ENCODE results near the gene MAPT. TPM values are rescaled to one million over a fixed set of nuclear protein-coding genes. Genes with fewer than 3 reads are reported as not detected.
A peak's percentile ranks its signal among the peaks of the same experiment; 100 is the strongest.

The MAPT gene
- total and polyA plus RNA-seq, 4 experiments from 2014 or later = 0.22 to 2.1 (median 1.1) TPM

DNA sequence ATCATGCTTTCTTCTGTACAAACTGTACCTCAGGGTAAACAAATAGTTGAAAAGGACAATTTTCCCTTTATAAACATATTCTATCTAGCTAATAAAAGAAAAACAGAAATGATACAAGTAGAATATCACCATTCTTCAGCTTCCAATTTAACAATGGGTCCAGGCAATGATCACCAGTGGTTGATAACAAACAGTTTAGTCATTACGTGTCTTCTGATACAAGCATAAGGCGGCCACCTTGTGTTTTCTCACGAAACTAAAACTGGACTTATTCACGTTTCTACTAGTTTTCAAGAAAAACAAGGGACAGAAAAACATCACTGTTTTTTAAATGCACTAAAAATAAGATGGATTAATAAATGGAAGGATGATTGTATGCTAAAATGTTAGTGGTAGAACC is 163.0 kb downstream of the MAPT start:
- H3K27ac Mint-ChIP-seq = peak overlapping the region in 3 of 7 donors; percentile 30 to 53 (median 32)
- no peaks in the 10 kb centered on the region for H3K27me3 ChIP-seq (ENCODE audit: insufficient read depth, low read length)
- ChIA-PET POLR2A (ENCODE audit: partially characterized antibody) (interaction anchor here (2.5 kb wide), 1 partner anchor 136 kb away, joined by 12 read pairs; the partner anchor contains the start of gene KANSL1), CTCF (ENCODE audit: partially characterized antibody) (interaction anchor here (1.2 to 3.5 kb wide), 5 partner anchors 10 to 156 kb away, joined by 4 to 24 read pairs (median 4); partner anchors contain the start of gene KANSL1)
- no peak for DNase-seq
- intact Hi-C loops (cut with micrococcal nuclease) = no loop called here
- H3K27me3 Mint-ChIP-seq = no peaks in the 10 kb centered on the region
- H3K36me3 Mint-ChIP-seq = peaks cover 13 to 52% of the 10 kb centered on the region in 2 donors
- H3K4me1 Mint-ChIP-seq = peaks cover 20 to 44% (median 27%) of the 10 kb centered on the region in 4 donors
- no peak overlapping the region for H3K4me3 ChIP-seq (ENCODE audit: low read length in 2 of 2)
- H3K9me3 Mint-ChIP-seq = no peaks in the 10 kb centered on the region
- H3K4me1 ChIP-seq (ENCODE audit: insufficient read depth, low read length) = peaks cover 7% of the 10 kb centered on the region
- no peaks in the 10 kb centered on the region for H3K9me3 ChIP-seq (ENCODE audit: control insufficient read depth in 1 of 2, low read length in 2 of 2)
- H3K36me3 ChIP-seq (ENCODE audit: insufficient read depth, low read length) = peaks cover 5% of the 10 kb centered on the region
- H3K27ac ChIP-seq (ENCODE audit: low read depth, low read length) = no peak overlapping the region
- H3K4me3 Mint-ChIP-seq = no peak overlapping the region

- no peaks in the 10 kb centered on the region for H3K27me3 ChIP-seq (ENCODE audit: insufficient read depth, low read length)
- H3K4me1 Mint-ChIP-seq = peaks cover 19 to 34% (median 22%) of the 10 kb centered on the region in 4 donors
- peaks cover 7% of the 10 kb centered on the region for H3K4me1 ChIP-seq (ENCODE audit: insufficient read depth, low read length)
- H3K36me3 Mint-ChIP-seq = peaks cover 9 to 60% of the 10 kb centered on the region in 2 donors
- H3K27ac Mint-ChIP-seq = peak overlapping the region in 4 of 7 donors; percentile 22 to 71 (median 65)
- POLR2A ChIA-PET (ENCODE audit: partially characterized antibody) = interaction anchor here (2.5 kb wide), 1 partner anchor 134 kb away, joined by 12 read pairs; the partner anchor contains the start of gene KANSL1
- H3K27ac ChIP-seq (ENCODE audit: low read depth, low read length) = no peak overlapping the region
- no peaks in the 10 kb centered on the region for H3K9me3 Mint-ChIP-seq
- H3K4me3 Mint-ChIP-seq = no peak overlapping the region
- intact Hi-C loops (cut with micrococcal nuclease) = no loop called here
- no peak overlapping the region for H3K4me3 ChIP-seq (ENCODE audit: low read length in 2 of 2)
- H3K36me3 ChIP-seq (ENCODE audit: insufficient read depth, low read length) = peaks cover 5% of the 10 kb centered on the region
- H3K27me3 Mint-ChIP-seq = no peaks in the 10 kb centered on the region
- no peak for DNase-seq
- CTCF ChIA-PET (ENCODE audit: partially characterized antibody) = interaction anchor here (0.6 to 3.5 kb wide), 7 partner anchors 15 to 153 kb away, joined by 3 to 24 read pairs (median 4); no protein-coding TSS in a partner anchor
- no peaks in the 10 kb centered on the region for H3K9me3 ChIP-seq (ENCODE audit: control insufficient read depth in 1 of 2, low read length in 2 of 2)
Measured at GRCh38 chr17:46059486-46059885, 165.1 kb downstream of the MAPT start.

DNA sequence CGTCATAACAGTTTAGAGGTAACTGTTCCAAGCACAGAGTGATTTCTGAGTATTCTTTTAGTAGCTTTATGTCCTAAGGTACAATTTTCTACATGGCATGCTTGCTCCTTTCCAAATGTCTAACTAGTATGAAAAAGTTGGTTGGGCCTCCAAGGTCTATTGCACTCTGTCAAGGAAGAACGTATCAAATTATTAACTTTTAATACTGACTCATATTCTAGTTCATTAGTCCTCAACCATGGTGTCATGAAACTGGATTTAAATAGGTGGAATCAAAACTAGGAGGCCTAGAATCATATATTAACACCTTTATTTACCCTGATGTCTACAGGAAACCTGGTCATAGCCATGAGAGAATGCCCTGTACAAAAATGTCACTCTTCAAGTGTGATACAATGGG is 166.1 kb downstream of the MAPT start:
- H3K4me3 ChIP-seq (ENCODE audit: low read length in 2 of 2) = no peak overlapping the region
- intact Hi-C loops (cut with micrococcal nuclease) = loop anchor here (5.0 kb wide), 1 partner anchor 152 kb away; no protein-coding TSS in a partner anchor
- Mint-ChIP-seq H3K4me1 (peaks cover 19 to 31% (median 20%) of the 10 kb centered on the region in 4 donors), H3K36me3 (peaks cover 9 to 65% of the 10 kb centered on the region in 2 donors), H3K4me3 (no peak overlapping the region), H3K27ac (peak overlapping the region in 3 of 7 donors; percentile 4 to 22 (median 9)), H3K27me3 (no peaks in the 10 kb centered on the region), H3K9me3 (no peaks in the 10 kb centered on the region)
- ChIA-PET POLR2A (ENCODE audit: partially characterized antibody) (no interaction called here), CTCF (ENCODE audit: partially characterized antibody) (interaction anchor here (1.1 to 1.2 kb wide), 2 partner anchors 16 to 152 kb away, joined by 4 to 7 read pairs; no protein-coding TSS in a partner anchor)
- H3K36me3 ChIP-seq (ENCODE audit: insufficient read depth, low read length) = peaks cover 10% of the 10 kb centered on the region
- H3K27me3 ChIP-seq (ENCODE audit: insufficient read depth, low read length) = no peaks in the 10 kb centered on the region
- H3K9me3 ChIP-seq (ENCODE audit: control insufficient read depth in 1 of 2, low read length in 2 of 2) = no peaks in the 10 kb centered on the region
- no peak for DNase-seq
- H3K4me1 ChIP-seq (ENCODE audit: insufficient read depth, low read length) = peaks cover 7% of the 10 kb centered on the region
- no peak overlapping the region for H3K27ac ChIP-seq (ENCODE audit: low read depth, low read length)

GRCh38 chr17:46061435-46061834 is 167.1 kb downstream of the MAPT start:
- Histone ChIP-seq H3K36me3 (ENCODE audit: insufficient read depth, low read length) (peaks cover 19% of the 10 kb centered on the region), H3K27ac (ENCODE audit: low read depth, low read length) (no peak overlapping the region), H3K27me3 (ENCODE audit: insufficient read depth, low read length) (no peaks in the 10 kb centered on the region), H3K9me3 (ENCODE audit: control insufficient read depth in 1 of 2, low read length in 2 of 2) (no peaks in the 10 kb centered on the region), H3K4me1 (ENCODE audit: insufficient read depth, low read length) (peaks cover 7% of the 10 kb centered on the region), H3K4me3 (ENCODE audit: low read length in 2 of 2) (no peak overlapping the region)
- no peak for DNase-seq
- Mint-ChIP-seq H3K9me3 (no peaks in the 10 kb centered on the region), H3K4me1 (peaks cover 18 to 30% (median 20%) of the 10 kb centered on the region in 4 donors), H3K36me3 (peaks cover 15 to 73% of the 10 kb centered on the region in 2 donors), H3K4me3 (no peak overlapping the region), H3K27me3 (no peaks in the 10 kb centered on the region), H3K27ac (peak overlapping the region in 3 of 7 donors; percentile 8 to 46 (median 42))
- ChIA-PET CTCF (ENCODE audit: partially characterized antibody) (interaction anchor here (0.7 to 1.3 kb wide), 6 partner anchors 31 to 856 kb away, joined by 3 read pairs; no protein-coding TSS in a partner anchor), POLR2A (ENCODE audit: partially characterized antibody) (interaction anchor here (0.7 kb wide), 1 partner anchor 84 kb away, joined by 3 read pairs; no protein-coding TSS in a partner anchor)
- intact Hi-C loops (cut with micrococcal nuclease) = loop anchor here (5.0 kb wide), 1 partner anchor 151 kb away; no protein-coding TSS in a partner anchor

DNA sequence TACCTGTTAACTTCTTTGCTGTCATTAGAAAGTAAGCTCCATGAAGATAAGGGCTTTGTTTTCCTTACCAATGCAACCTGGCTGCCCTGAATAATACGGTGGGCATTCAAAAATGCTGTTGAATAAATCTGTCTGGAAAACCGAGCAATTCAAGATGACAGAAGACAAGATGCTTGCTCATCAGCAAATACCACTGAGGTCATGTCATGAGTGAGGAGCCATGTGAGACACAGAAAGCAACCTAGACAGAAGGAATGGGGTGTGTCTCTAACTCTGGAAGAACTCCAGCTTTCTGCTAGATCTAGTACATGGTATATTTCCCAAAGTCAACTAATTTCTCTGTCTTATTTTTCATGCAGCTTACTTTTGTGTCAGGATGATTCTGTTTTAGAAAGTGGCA is 168.9 kb downstream of the MAPT start:
- Mint-ChIP-seq H3K9me3 (no peaks in the 10 kb centered on the region), H3K27me3 (no peaks in the 10 kb centered on the region), H3K36me3 (peaks cover 28 to 76% of the 10 kb centered on the region in 2 donors), H3K27ac (peak overlapping the region in 1 of 7 donors; percentile 2), H3K4me1 (peaks cover 12 to 18% (median 14%) of the 10 kb centered on the region in 4 donors), H3K4me3 (no peak overlapping the region)
- H3K27ac ChIP-seq (ENCODE audit: low read depth, low read length) = no peak overlapping the region
- no peak overlapping the region for H3K4me3 ChIP-seq (ENCODE audit: low read length in 2 of 2)
- H3K9me3 ChIP-seq (ENCODE audit: control insufficient read depth in 1 of 2, low read length in 2 of 2) = no peaks in the 10 kb centered on the region
- intact Hi-C loops (cut with micrococcal nuclease) = loop anchor here (5.0 kb wide), 1 partner anchor 149 kb away; no protein-coding TSS in a partner anchor
- peaks cover 7% of the 10 kb centered on the region for H3K4me1 ChIP-seq (ENCODE audit: insufficient read depth, low read length)
- ChIA-PET POLR2A (ENCODE audit: partially characterized antibody) (interaction anchor here (0.6 kb wide), 1 partner anchor 10 kb away, joined by 4 read pairs; no protein-coding TSS in a partner anchor), CTCF (ENCODE audit: partially characterized antibody) (interaction anchor here (0.7 to 2.0 kb wide), 9 partner anchors 8 to 130 kb away, joined by 3 to 7 read pairs (median 3); partner anchors contain the start of gene KANSL1)
- no peak for DNase-seq
- H3K27me3 ChIP-seq (ENCODE audit: insufficient read depth, low read length) = no peaks in the 10 kb centered on the region
- peaks cover 25% of the 10 kb centered on the region for H3K36me3 ChIP-seq (ENCODE audit: insufficient read depth, low read length)

GRCh38 chr17:46064460-46064859 is 170.1 kb downstream of the MAPT start:
- intact Hi-C loops (cut with micrococcal nuclease) = loop anchor here (5.0 kb wide), 1 partner anchor 148 kb away; no protein-coding TSS in a partner anchor
- ChIA-PET CTCF (ENCODE audit: partially characterized antibody) (no interaction called here), POLR2A (ENCODE audit: partially characterized antibody) (no interaction called here)
- Mint-ChIP-seq H3K27ac (peak overlapping the region in 6 of 7 donors; percentile 5 to 65 (median 31)), H3K9me3 (no peaks in the 10 kb centered on the region), H3K4me1 (peaks cover 5 to 15% (median 8%) of the 10 kb centered on the region in 4 donors), H3K36me3 (peaks cover 28 to 66% of the 10 kb centered on the region in 2 donors), H3K4me3 (no peak overlapping the region), H3K27me3 (no peaks in the 10 kb centered on the region)
- no peak overlapping the region for H3K4me3 ChIP-seq (ENCODE audit: low read length in 2 of 2)
- H3K27me3 ChIP-seq (ENCODE audit: insufficient read depth, low read length) = no peaks in the 10 kb centered on the region
- H3K27ac ChIP-seq (ENCODE audit: low read depth, low read length) = no peak overlapping the region
- peaks cover 21% of the 10 kb centered on the region for H3K36me3 ChIP-seq (ENCODE audit: insufficient read depth, low read length)
- no peaks in the 10 kb centered on the region for H3K4me1 ChIP-seq (ENCODE audit: insufficient read depth, low read length)
- no peak for DNase-seq
- no peaks in the 10 kb centered on the region for H3K9me3 ChIP-seq (ENCODE audit: control insufficient read depth in 1 of 2, low read length in 2 of 2)

- peaks cover 4% of the 10 kb centered on the region for H3K4me1 ChIP-seq (ENCODE audit: insufficient read depth, low read length)
- CTCF ChIA-PET (ENCODE audit: partially characterized antibody) = interaction anchor here (1.2 to 1.3 kb wide), 3 partner anchors 9 to 141 kb away, joined by 3 to 5 read pairs (median 3); no protein-coding TSS in a partner anchor
- peaks cover 3% of the 10 kb centered on the region for H3K36me3 ChIP-seq (ENCODE audit: insufficient read depth, low read length)
- no peak overlapping the region for H3K4me3 ChIP-seq (ENCODE audit: low read length in 2 of 2)
- Mint-ChIP-seq H3K27me3 (no peaks in the 10 kb centered on the region), H3K4me3 (no peak overlapping the region), H3K36me3 (peaks cover 10 to 34% of the 10 kb centered on the region in 2 donors), H3K4me1 (peaks cover 29 to 54% (median 41%) of the 10 kb centered on the region in 4 donors), H3K27ac (peak overlapping the region in 3 of 7 donors; percentile 12 to 35 (median 17)), H3K9me3 (no peaks in the 10 kb centered on the region)
- DNase-seq = no peak
- no peaks in the 10 kb centered on the region for H3K27me3 ChIP-seq (ENCODE audit: insufficient read depth, low read length)
- POLR2A ChIA-PET (ENCODE audit: partially characterized antibody) = no interaction called here
- intact Hi-C loops (cut with micrococcal nuclease) = no loop called here
- H3K27ac ChIP-seq (ENCODE audit: low read depth, low read length) = no peak overlapping the region
- no peaks in the 10 kb centered on the region for H3K9me3 ChIP-seq (ENCODE audit: control insufficient read depth in 1 of 2, low read length in 2 of 2)
Measured at GRCh38 chr17:46071796-46072195, 177.4 kb downstream of the MAPT start.
